H9 (cell line): ENCODE data around the gene TBC1D20. TPM values are rescaled to one million over a fixed set of nuclear protein-coding genes. Genes with fewer than 3 reads are reported as not detected.

ENCODE experiments used
- DNase-seq: peaks from one replicate; pipeline ENCODE4 v3.0.0-alpha.2; 2017
- H2AFZ ChIP-seq: one replicate; pipeline ENCODE4 v1.6.1; 2013; ENCODE audit warnings: mild to moderate bottlenecking, low read length, control low read depth, moderate library complexity
- H2AK5ac ChIP-seq: 2 replicates; pipeline ENCODE4 v1.6.1; 2013; ENCODE audit warnings: low read length, control low read depth, mixed read lengths; ENCODE audit not compliant: insufficient read length
- H2BK120ac ChIP-seq: one replicate; pipeline ENCODE4 v1.6.1; 2013; ENCODE audit warnings: low read depth, mild to moderate bottlenecking, low read length, control low read depth, inconsistent platforms; ENCODE audit not compliant: poor library complexity, severe bottlenecking
- H2BK12ac ChIP-seq: 2 replicates; pipeline ENCODE4 v1.6.1; 2013; ENCODE audit warnings: low read length, control low read depth, mixed read lengths, low read depth; ENCODE audit not compliant: insufficient read length
- H2BK15ac ChIP-seq: 2 replicates; pipeline ENCODE4 v1.6.1; 2013; ENCODE audit warnings: low read depth, low read length, control low read depth
- H2BK20ac ChIP-seq: one replicate; pipeline ENCODE4 v1.6.1; 2013; ENCODE audit warnings: low read depth, mild to moderate bottlenecking, low read length, control low read depth, inconsistent platforms; ENCODE audit not compliant: poor library complexity, severe bottlenecking
- H2BK5ac ChIP-seq: 2 replicates; pipeline ENCODE4 v1.6.1; 2013; ENCODE audit warnings: low read length, control low read depth, mixed read lengths; ENCODE audit not compliant: insufficient read length
- H3K14ac ChIP-seq: 2 replicates; pipeline ENCODE4 v1.6.1; 2013; ENCODE audit warnings: low read length, control low read depth; ENCODE audit not compliant: insufficient read depth
- H3K18ac ChIP-seq: 2 replicates; pipeline ENCODE4 v1.6.1; 2013; ENCODE audit warnings: low read depth, mild to moderate bottlenecking, mixed read lengths, low read length, control low read depth; ENCODE audit not compliant: insufficient read length
- H3K23ac ChIP-seq: 2 replicates; pipeline ENCODE4 v1.6.1; 2013; ENCODE audit warnings: low read length, control low read depth, mixed read lengths, low read depth; ENCODE audit not compliant: insufficient read length
- H3K23me2 ChIP-seq: 2 replicates; pipeline ENCODE4 v1.6.1; 2013; ENCODE audit warnings: low read depth, mild to moderate bottlenecking, mixed read lengths, low read length, control low read depth; ENCODE audit not compliant: insufficient read length, poor library complexity, severe bottlenecking
- H3K27ac ChIP-seq: 2 replicates; pipeline ENCODE4 v1.5.1; 2013; ENCODE audit warnings: low read length, control low read depth, mixed read lengths, low read depth; ENCODE audit not compliant: insufficient read length
- H3K27me3 ChIP-seq: 2 replicates; pipeline ENCODE4 v1.6.1; 2013; ENCODE audit warnings: low read length, control low read depth, inconsistent platforms; ENCODE audit not compliant: insufficient read depth
- H3K4ac ChIP-seq: 2 replicates; pipeline ENCODE4 v1.6.1; 2013; ENCODE audit warnings: low read depth, mild to moderate bottlenecking, control low read depth, inconsistent platforms, low read length, moderate library complexity
- H3K4me1 ChIP-seq: 2 replicates; pipeline ENCODE4 v1.6.1; 2013; ENCODE audit warnings: low read length, control low read depth, inconsistent platforms; ENCODE audit not compliant: insufficient read depth
- H3K4me2 ChIP-seq: 2 replicates; pipeline ENCODE4 v1.6.1; 2013; ENCODE audit warnings: low read length, control low read depth, mixed read lengths; ENCODE audit not compliant: insufficient read length, insufficient read depth
- H3K56ac ChIP-seq: 2 replicates; pipeline ENCODE4 v1.6.1; 2013; ENCODE audit warnings: low read depth, mild to moderate bottlenecking, mixed read lengths, low read length, control low read depth; ENCODE audit not compliant: insufficient read length
- H3K79me1 ChIP-seq: 2 replicates; pipeline ENCODE4 v1.6.1; 2013; ENCODE audit warnings: low read depth, mild to moderate bottlenecking, moderate library complexity, low read length, control low read depth, inconsistent platforms; ENCODE audit not compliant: insufficient read depth, poor library complexity, severe bottlenecking
- H3K79me2 ChIP-seq: 2 replicates; pipeline ENCODE4 v1.6.1; 2013; ENCODE audit warnings: low read length, control low read depth, inconsistent platforms; ENCODE audit not compliant: insufficient read depth
- H3K9ac ChIP-seq: 2 replicates; pipeline ENCODE4 v1.6.1; 2013; ENCODE audit warnings: low read length, control low read depth, mixed read lengths; ENCODE audit not compliant: insufficient read length; ENCODE audit errors: extremely low read depth
- H3K9me3 ChIP-seq: one replicate; pipeline ENCODE4 v1.6.1; 2013; ENCODE audit warnings: low read depth, low read length, inconsistent platforms; ENCODE audit not compliant: control insufficient read depth
- H3T11ph ChIP-seq: one replicate; pipeline ENCODE4 v1.6.1; 2013; ENCODE audit warnings: mild to moderate bottlenecking, low read length, control low read depth, inconsistent platforms
- H4K20me1 ChIP-seq: one replicate; pipeline ENCODE4 v1.6.1; 2013; ENCODE audit not compliant: control insufficient read depth, insufficient read length, insufficient read depth
- H4K5ac ChIP-seq: 2 replicates; pipeline ENCODE4 v1.6.1; 2013; ENCODE audit warnings: low read depth, mild to moderate bottlenecking, mixed read lengths, low read length, control low read depth; ENCODE audit not compliant: insufficient read length
- H4K8ac ChIP-seq: replicated peaks from 2 replicates; pipeline ENCODE4 v1.6.1; 2013; ENCODE audit warnings: low read length, control low read depth, mixed read lengths, low read depth; ENCODE audit not compliant: insufficient read length
- H4K91ac ChIP-seq: 2 replicates; pipeline ENCODE4 v1.6.1; 2013; ENCODE audit warnings: low read depth, mild to moderate bottlenecking, moderate library complexity, mixed read lengths, low read length, control low read depth; ENCODE audit not compliant: insufficient read length
- H3K27ac Mint-ChIP-seq, 3 experiments: 2 replicates in 2 of 3; 3 replicates in 1 of 3; pipeline ENCODE4 v1.8.0; 2020 to 2021; ENCODE audit warnings: mixed read lengths in 3 of 3, mild to moderate bottlenecking in 1 of 3, moderate library complexity in 1 of 3
- H3K27me3 Mint-ChIP-seq: 2 replicates; pipeline ENCODE4 v1.8.0; 2021; ENCODE audit warnings: low read depth, mild to moderate bottlenecking, moderate library complexity, mixed read lengths
- H3K36me3 Mint-ChIP-seq, 3 experiments: 2 replicates in 2 of 3; 3 replicates in 1 of 3; pipeline ENCODE4 v1.8.0; 2020 to 2021; ENCODE audit warnings: low read depth in 3 of 3, mixed read lengths in 3 of 3; ENCODE audit not compliant: insufficient read depth in 1 of 3
- H3K4me1 Mint-ChIP-seq, 2 experiments: 2 replicates each; pipeline ENCODE4 v1.8.0; 2020; ENCODE audit warnings: mixed read lengths in 2 of 2
- H3K4me3 Mint-ChIP-seq, 2 experiments: 2 replicates in 1 of 2; 3 replicates in 1 of 2; pipeline ENCODE4 v1.8.0; 2020 to 2021; ENCODE audit warnings: mild to moderate bottlenecking in 2 of 2, mixed read lengths in 2 of 2, moderate library complexity in 1 of 2
- H3K9me3 Mint-ChIP-seq, 2 experiments: 2 replicates in 1 of 2; 3 replicates in 1 of 2; pipeline ENCODE4 v1.8.0; 2020; ENCODE audit warnings: mild to moderate bottlenecking in 2 of 2, mixed read lengths in 2 of 2, moderate library complexity in 1 of 2
- WGBS: extraction: QIAGEN DNeasy Blood & Tissue Kit; methylation state at CpG from one replicate; pipeline ENCODE4 v1.1.7; 2013; ENCODE audit warnings: missing lambda C conversion rate, low lambda C conversion rate, mixed read lengths; ENCODE audit not compliant: insufficient read length; ENCODE audit errors: extremely low coverage; 5-methylcytosine and 5-hydroxymethylcytosine counted together
- total RNA-seq: library from RNA; stranded (reverse); gene quantifications from 2 replicates; pipeline ENCODE4 v1.2.1, GENCODE V29; 2021
- TF ChIP-seq, protein P1 (sequence below): fragments of 200-600 bp; sonication (generic); conservative IDR thresholded peaks from 3 replicates; pipeline ENCODE4 v1.8.0; 2021; ENCODE audit warnings: antibody characterized with exemption, mild to moderate bottlenecking

Gene TBC1D20
- total RNA-seq, 1 experiment from 2014 or later = 17.9 TPM

DNA sequence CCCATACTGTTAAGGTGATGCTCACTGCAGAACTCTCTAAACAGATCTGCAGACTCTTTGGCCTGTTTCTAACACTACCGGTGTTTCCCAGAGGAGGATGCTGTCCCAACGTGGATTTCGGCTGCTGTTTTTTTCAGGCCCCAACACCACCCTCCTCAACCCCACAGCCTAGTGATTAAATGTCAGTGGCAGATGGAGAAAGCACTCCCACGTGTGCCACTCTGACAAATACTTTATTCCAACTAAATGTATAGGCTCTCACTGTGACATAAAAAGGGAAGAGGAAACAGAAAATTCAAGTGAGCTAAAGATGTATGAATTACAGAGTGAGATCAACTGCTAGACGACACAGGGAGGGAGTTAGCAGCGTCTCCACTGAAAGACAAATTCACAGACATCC, 3.6 kb downstream of the TBC1D20 start:
- Histone ChIP-seq H2BK120ac (no peak overlapping the region), H4K20me1 (no peaks in the 10 kb centered on the region), H2BK12ac (no peak overlapping the region), H3K23me2 (peaks cover 6% of the 10 kb centered on the region), H3K56ac (no peak overlapping the region), H3K79me1 (no peaks in the 10 kb centered on the region), H4K5ac (no peak overlapping the region), H3K27me3 (no peaks in the 10 kb centered on the region), H3K9ac (no peak overlapping the region), H3K4me1 (no peaks in the 10 kb centered on the region; the same call in 1 of the 2 replicates), H3K18ac (no peak overlapping the region), H2AK5ac (no peak overlapping the region), H2AFZ (no peak overlapping the region), H4K91ac (no peak overlapping the region), H2BK20ac (no peak overlapping the region), H3K9me3 (no peaks in the 10 kb centered on the region), H3K4me2 (no peak overlapping the region), H2BK5ac (no peak overlapping the region), H3K14ac (no peak overlapping the region), H3K23ac (no peak overlapping the region), H3K4ac (no peak overlapping the region), H3K79me2 (peaks cover 6% of the 10 kb centered on the region; the same call in 1 of the 2 replicates), H4K8ac (no peak overlapping the region), H3T11ph (no peak overlapping the region), H3K27ac (no peak overlapping the region), H2BK15ac (no peak overlapping the region)
- no peak for DNase-seq
- peaks cover 0 to 2% (median 0%) of the 10 kb centered on the region in 3 experiments; a peak in 3 of 7 replicates for H3K36me3 Mint-ChIP-seq
- H3K27ac Mint-ChIP-seq = no peak overlapping the region
- WGBS = no CpG with 5 or more reads among the region's 6 CpGs
- no peak overlapping the region for H3K4me3 Mint-ChIP-seq
- peaks cover 14% of the 10 kb centered on the region for H3K27me3 Mint-ChIP-seq
- H3K4me1 Mint-ChIP-seq = peaks cover 15 to 19% of the 10 kb centered on the region in 2 experiments
- H3K9me3 Mint-ChIP-seq = no peaks in the 10 kb centered on the region
- TF ChIP-seq, protein P1, sequence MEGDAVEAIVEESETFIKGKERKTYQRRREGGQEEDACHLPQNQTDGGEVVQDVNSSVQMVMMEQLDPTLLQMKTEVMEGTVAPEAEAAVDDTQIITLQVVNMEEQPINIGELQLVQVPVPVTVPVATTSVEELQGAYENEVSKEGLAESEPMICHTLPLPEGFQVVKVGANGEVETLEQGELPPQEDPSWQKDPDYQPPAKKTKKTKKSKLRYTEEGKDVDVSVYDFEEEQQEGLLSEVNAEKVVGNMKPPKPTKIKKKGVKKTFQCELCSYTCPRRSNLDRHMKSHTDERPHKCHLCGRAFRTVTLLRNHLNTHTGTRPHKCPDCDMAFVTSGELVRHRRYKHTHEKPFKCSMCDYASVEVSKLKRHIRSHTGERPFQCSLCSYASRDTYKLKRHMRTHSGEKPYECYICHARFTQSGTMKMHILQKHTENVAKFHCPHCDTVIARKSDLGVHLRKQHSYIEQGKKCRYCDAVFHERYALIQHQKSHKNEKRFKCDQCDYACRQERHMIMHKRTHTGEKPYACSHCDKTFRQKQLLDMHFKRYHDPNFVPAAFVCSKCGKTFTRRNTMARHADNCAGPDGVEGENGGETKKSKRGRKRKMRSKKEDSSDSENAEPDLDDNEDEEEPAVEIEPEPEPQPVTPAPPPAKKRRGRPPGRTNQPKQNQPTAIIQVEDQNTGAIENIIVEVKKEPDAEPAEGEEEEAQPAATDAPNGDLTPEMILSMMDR = no peak
